HepG2 (cell line): Measurements from ENCODE around the gene MAPRE3. TPM values are rescaled to one million over a fixed set of nuclear protein-coding genes. Genes with fewer than 3 reads are reported as not detected.

Source experiments
- ATF4 ChIP-seq, 2 experiments: fragments of 450-650 bp in 1 of 2; sonication (generic) in 1 of 2; formaldehyde crosslinking; IDR thresholded peaks; 2 replicates each; pipeline versions ENCODE4 v1.5.0 to v1.8.0; 2020 to 2022; ENCODE audit warnings: mild to moderate bottlenecking in 1 of 2, missing genetic modification reagents in 1 of 2
- ATF7-NPFF ChIP-seq: sonication (generic); formaldehyde crosslinking; IDR thresholded peaks from 2 replicates; pipeline ENCODE4 v1.8.1; 2023; ENCODE audit warnings: mild to moderate bottlenecking, low read depth, missing genetic modification reagents, moderate library complexity
- CHD4 ChIP-seq: fragments of 200-600 bp; sonication (generic); IDR thresholded peaks from 2 replicates; pipeline ENCODE4 v1.7.0; 2017; ENCODE audit warnings: mild to moderate bottlenecking, low read length, borderline replicate concordance
- CREB3 ChIP-seq: sonication (generic); formaldehyde crosslinking; IDR thresholded peaks from 2 replicates; pipeline ENCODE4 v1.5.0; 2020; ENCODE audit warnings: missing genetic modification reagents
- CSRNP2 ChIP-seq: sonication (generic); formaldehyde crosslinking; conservative IDR thresholded peaks from 2 replicates; pipeline ENCODE4 v1.8.0; 2022; ENCODE audit warnings: low read depth, missing genetic modification reagents
- FIP1L1 ChIP-seq: fragments of 200-400 bp; formaldehyde crosslinking; IDR thresholded peaks from 2 replicates; pipeline ENCODE4 v1.6.1; 2018; ENCODE audit warnings: low read depth, mild to moderate bottlenecking, low read length, moderate library complexity, borderline replicate concordance; ENCODE audit not compliant: insufficient read depth
- HES4 ChIP-seq: sonication (generic); formaldehyde crosslinking; IDR thresholded peaks from 2 replicates; pipeline ENCODE4 v1.9.0; 2021; ENCODE audit warnings: mild to moderate bottlenecking, missing genetic modification reagents, borderline replicate concordance
- MAZ ChIP-seq, 2 experiments: sonication (generic) in 1 of 2; formaldehyde crosslinking in 1 of 2; IDR thresholded peaks; 2 replicates each; pipeline versions ENCODE4 v1.5.0 to v1.6.1; 2012 to 2020; ENCODE audit warnings: low read depth in 2 of 2, mild to moderate bottlenecking in 2 of 2, borderline replicate concordance in 1 of 2, improper control_type of control experiment in 1 of 2, low read length in 1 of 2, missing genetic modification reagents in 1 of 2, moderate library complexity in 1 of 2
- MZF1 ChIP-seq: sonication (generic); formaldehyde crosslinking; IDR thresholded peaks from 2 replicates; pipeline ENCODE4 v1.8.1; 2023; ENCODE audit warnings: mild to moderate bottlenecking, missing genetic modification reagents, borderline replicate concordance
- PTBP1 ChIP-seq: fragments of 200-400 bp; formaldehyde crosslinking; IDR thresholded peaks from 2 replicates; pipeline ENCODE4 v1.6.1; 2018; ENCODE audit warnings: low read length, low read depth; ENCODE audit not compliant: poor library complexity, severe bottlenecking
- SOX5 ChIP-seq: IDR thresholded peaks from 2 replicates; pipeline ENCODE4 v1.6.1; 2016; ENCODE audit warnings: borderline replicate concordance
- SP4 ChIP-seq: sonication (generic); formaldehyde crosslinking; IDR thresholded peaks from 2 replicates; pipeline ENCODE4 v1.8.1; 2023; ENCODE audit warnings: mild to moderate bottlenecking, missing genetic modification reagents
- TEAD3 ChIP-seq: optimal IDR thresholded peaks from 2 replicates; pipeline ENCODE3; 2016; ENCODE audit warnings: borderline replicate concordance
- TFAP4 ChIP-seq: sonication (generic); IDR thresholded peaks from 2 replicates; pipeline ENCODE4 v1.6.1; 2016; ENCODE audit warnings: low read depth, borderline replicate concordance
- TMF1 ChIP-seq: sonication (generic); formaldehyde crosslinking; IDR thresholded peaks from 2 replicates; pipeline ENCODE4 v1.8.1; 2022; ENCODE audit warnings: low read depth, missing genetic modification reagents
- TOPORS ChIP-seq: sonication (generic); formaldehyde crosslinking; IDR thresholded peaks from 2 replicates; pipeline ENCODE4 v1.8.0; 2023; ENCODE audit warnings: mild to moderate bottlenecking, missing genetic modification reagents
- ZBTB21 ChIP-seq: sonication (generic); formaldehyde crosslinking; IDR thresholded peaks from 2 replicates; pipeline ENCODE4 v1.4.0; 2020; ENCODE audit warnings: missing genetic modification reagents
- ZBTB26 ChIP-seq: IDR thresholded peaks from 2 replicates; pipeline ENCODE4 v1.6.1; 2016; ENCODE audit warnings: missing compliant biosample characterization, missing genetic modification reagents, borderline replicate concordance
- ZNF558 ChIP-seq: sonication (generic); formaldehyde crosslinking; IDR thresholded peaks from 2 replicates; pipeline ENCODE4 v1.9.0; 2022; ENCODE audit warnings: mild to moderate bottlenecking, missing genetic modification reagents, borderline replicate concordance
- ZNF709 ChIP-seq: sonication (generic); formaldehyde crosslinking; IDR thresholded peaks from 2 replicates; pipeline ENCODE4 v1.5.0; 2020; ENCODE audit warnings: mild to moderate bottlenecking, missing genetic modification reagents
- ZNF749 ChIP-seq: sonication (generic); formaldehyde crosslinking; IDR thresholded peaks from 2 replicates; pipeline ENCODE4 v1.8.0; 2022; ENCODE audit warnings: mild to moderate bottlenecking, missing genetic modification reagents, moderate library complexity, borderline replicate concordance
- ZNF766 ChIP-seq: sonication (generic); formaldehyde crosslinking; IDR thresholded peaks from 2 replicates; pipeline ENCODE4 v1.5.0; 2020; ENCODE audit warnings: missing genetic modification reagents, borderline replicate concordance
- polyA plus RNA-seq, 8 experiments: library from polyadenylated mRNA; depleted of rRNA in 3 of 8; stranded (reverse) in 7 of 8; unstranded in 1 of 8; fragments of >200 nt; fragmentation: Illumina TruSeq in 4 of 8; extraction: Trizol in 4 of 8; gene quantifications; 2 replicates each; pipeline versions ENCODE4 v1.2.1 to v1.2.3, GENCODE V29; 2011 to 2016; ENCODE audit warnings: low read depth in 4 of 8, missing spikeins in 1 of 8, mixed read lengths in 1 of 8; ENCODE audit not compliant: insufficient read depth in 1 of 8
- total RNA-seq, 5 experiments: library from RNA; depleted of rRNA; stranded (reverse); fragments of >200 nt; fragmentation: Illumina TruSeq; extraction: Trizol; gene quantifications; 2 replicates each; pipeline ENCODE4 v1.2.3, GENCODE V29; 2016; ENCODE audit warnings: low read depth in 1 of 5

Gene MAPRE3
- total and polyA plus RNA-seq, 2 of the 13 experiments (the other 11 are each of a cell fraction or from before 2014, with no cell fraction given), result 0.31 to 0.91 TPM

GRCh38 chr2:27049422-27050280 is 79.2 kb downstream of the MAPRE3 start (continued):
- TF ChIP-seq SP4 (CRISPR knock-in tag), result peak; percentile 79; the same call in 1 of the 2 replicates
- no peak for TF ChIP-seq CREB3 (CRISPR knock-in tag)
- no peak for TF ChIP-seq CHD4
- peak; percentile 24; the same call in 1 of the 2 replicates for TF ChIP-seq TMF1 (CRISPR knock-in tag)
- TF ChIP-seq ZBTB21 (CRISPR knock-in tag), result no peak
- no peak for TF ChIP-seq HES4
- peak; percentile 42 for TF ChIP-seq TEAD3 (CRISPR knock-in tag)
- TF ChIP-seq ZNF749 (CRISPR knock-in tag), result no peak
- TF ChIP-seq PTBP1, result peak; percentile 87
- no peak for TF ChIP-seq MAZ (IDR thresholded peaks at IDR 0.05; ENCODE audit: borderline replicate concordance, low read depth, low read length)
- TF ChIP-seq MAZ (CRISPR knock-in tag; IDR thresholded peaks at IDR 0.05; ENCODE audit: low read depth), result peak; percentile 32; the same call in 1 of the 2 replicates
- TF ChIP-seq CSRNP2 (CRISPR knock-in tag), result 0 out of 2 replicates have a peak, but pooled peaks have one; percentile 9
- no peak for TF ChIP-seq TFAP4
- TF ChIP-seq TOPORS (CRISPR knock-in tag), result no peak
- 0 out of 2 replicates have a peak, but pooled peaks have one; percentile 29 for TF ChIP-seq FIP1L1
- TF ChIP-seq ATF7-NPFF (CRISPR knock-in tag), result peak; percentile 74
- TF ChIP-seq ZBTB26 (CRISPR knock-in tag), result 0 out of 2 replicates have a peak, but pooled peaks have one; percentile 39
- TF ChIP-seq SOX5 (CRISPR knock-in tag), result no peak
- TF ChIP-seq ZNF766 (CRISPR knock-in tag), result 0 out of 2 replicates have a peak, but pooled peaks have one; percentile 22
- TF ChIP-seq ATF4 (CRISPR knock-in tag; IDR thresholded peaks at IDR 0.05), result peak in 1 of 2 experiments; percentile 65; a peak in 1 of 4 replicates
- no peak; the same call in 1 of the 2 replicates for TF ChIP-seq ZNF709 (CRISPR knock-in tag)
- TF ChIP-seq MZF1, result no peak
- no peak for TF ChIP-seq ZNF558 (CRISPR knock-in tag)
